Adrenal gland (tissue), 5 donors: Measurements from ENCODE around the gene POLL.

Experiments used
- POLR2A ChIP-seq, 2 donors: fragments of 450-650 bp; IDR thresholded peaks; one replicate each; pipeline ENCODE4 v1.6.1; 2017; ENCODE audit warnings: antibody characterized with exemption in 2 of 2, mild to moderate bottlenecking in 2 of 2, moderate library complexity in 1 of 2
- TF ChIP-seq, protein P1 (sequence below), 6 experiments: fragments of 450-650 bp in 4 of 6; fragments of 200-600 bp in 2 of 6; sonication (generic) in 1 of 6; IDR thresholded peaks; 1 replicate in 5 of 6; 2 replicates in 1 of 6; pipeline versions ENCODE4 v1.5.1 to v1.8.0; 2016 to 2021; ENCODE audit warnings: antibody characterized with exemption in 6 of 6, mild to moderate bottlenecking in 2 of 6, moderate library complexity in 1 of 6
- donor health status: DM: no; HTN: no; CAD: no.

GRCh38 chr10:101545898-101546297 lies 42.2 kb downstream of the POLL start:
- TF ChIP-seq, protein P1, sequence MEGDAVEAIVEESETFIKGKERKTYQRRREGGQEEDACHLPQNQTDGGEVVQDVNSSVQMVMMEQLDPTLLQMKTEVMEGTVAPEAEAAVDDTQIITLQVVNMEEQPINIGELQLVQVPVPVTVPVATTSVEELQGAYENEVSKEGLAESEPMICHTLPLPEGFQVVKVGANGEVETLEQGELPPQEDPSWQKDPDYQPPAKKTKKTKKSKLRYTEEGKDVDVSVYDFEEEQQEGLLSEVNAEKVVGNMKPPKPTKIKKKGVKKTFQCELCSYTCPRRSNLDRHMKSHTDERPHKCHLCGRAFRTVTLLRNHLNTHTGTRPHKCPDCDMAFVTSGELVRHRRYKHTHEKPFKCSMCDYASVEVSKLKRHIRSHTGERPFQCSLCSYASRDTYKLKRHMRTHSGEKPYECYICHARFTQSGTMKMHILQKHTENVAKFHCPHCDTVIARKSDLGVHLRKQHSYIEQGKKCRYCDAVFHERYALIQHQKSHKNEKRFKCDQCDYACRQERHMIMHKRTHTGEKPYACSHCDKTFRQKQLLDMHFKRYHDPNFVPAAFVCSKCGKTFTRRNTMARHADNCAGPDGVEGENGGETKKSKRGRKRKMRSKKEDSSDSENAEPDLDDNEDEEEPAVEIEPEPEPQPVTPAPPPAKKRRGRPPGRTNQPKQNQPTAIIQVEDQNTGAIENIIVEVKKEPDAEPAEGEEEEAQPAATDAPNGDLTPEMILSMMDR (IDR thresholded peaks at IDR 0.05), result no peak
- TF ChIP-seq POLR2A (IDR thresholded peaks at IDR 0.05), result no peak
